Measurements from ENCODE around the gene CATSPER4. TPM values are rescaled to one million over a fixed set of nuclear protein-coding genes. Genes with fewer than 3 reads are reported as not detected.

Gene CATSPER4
- total RNA-seq, 1 donor from 2014 or later = 0.04 TPM

GRCh38 chr1:26203642-26204318 is 13.4 kb downstream of the CATSPER4 start:
- TF ChIP-seq, protein P1, sequence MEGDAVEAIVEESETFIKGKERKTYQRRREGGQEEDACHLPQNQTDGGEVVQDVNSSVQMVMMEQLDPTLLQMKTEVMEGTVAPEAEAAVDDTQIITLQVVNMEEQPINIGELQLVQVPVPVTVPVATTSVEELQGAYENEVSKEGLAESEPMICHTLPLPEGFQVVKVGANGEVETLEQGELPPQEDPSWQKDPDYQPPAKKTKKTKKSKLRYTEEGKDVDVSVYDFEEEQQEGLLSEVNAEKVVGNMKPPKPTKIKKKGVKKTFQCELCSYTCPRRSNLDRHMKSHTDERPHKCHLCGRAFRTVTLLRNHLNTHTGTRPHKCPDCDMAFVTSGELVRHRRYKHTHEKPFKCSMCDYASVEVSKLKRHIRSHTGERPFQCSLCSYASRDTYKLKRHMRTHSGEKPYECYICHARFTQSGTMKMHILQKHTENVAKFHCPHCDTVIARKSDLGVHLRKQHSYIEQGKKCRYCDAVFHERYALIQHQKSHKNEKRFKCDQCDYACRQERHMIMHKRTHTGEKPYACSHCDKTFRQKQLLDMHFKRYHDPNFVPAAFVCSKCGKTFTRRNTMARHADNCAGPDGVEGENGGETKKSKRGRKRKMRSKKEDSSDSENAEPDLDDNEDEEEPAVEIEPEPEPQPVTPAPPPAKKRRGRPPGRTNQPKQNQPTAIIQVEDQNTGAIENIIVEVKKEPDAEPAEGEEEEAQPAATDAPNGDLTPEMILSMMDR (IDR thresholded peaks at IDR 0.05; ENCODE audit: insufficient read depth, low read length, poor library complexity, severe bottlenecking) = no peak

DNA sequence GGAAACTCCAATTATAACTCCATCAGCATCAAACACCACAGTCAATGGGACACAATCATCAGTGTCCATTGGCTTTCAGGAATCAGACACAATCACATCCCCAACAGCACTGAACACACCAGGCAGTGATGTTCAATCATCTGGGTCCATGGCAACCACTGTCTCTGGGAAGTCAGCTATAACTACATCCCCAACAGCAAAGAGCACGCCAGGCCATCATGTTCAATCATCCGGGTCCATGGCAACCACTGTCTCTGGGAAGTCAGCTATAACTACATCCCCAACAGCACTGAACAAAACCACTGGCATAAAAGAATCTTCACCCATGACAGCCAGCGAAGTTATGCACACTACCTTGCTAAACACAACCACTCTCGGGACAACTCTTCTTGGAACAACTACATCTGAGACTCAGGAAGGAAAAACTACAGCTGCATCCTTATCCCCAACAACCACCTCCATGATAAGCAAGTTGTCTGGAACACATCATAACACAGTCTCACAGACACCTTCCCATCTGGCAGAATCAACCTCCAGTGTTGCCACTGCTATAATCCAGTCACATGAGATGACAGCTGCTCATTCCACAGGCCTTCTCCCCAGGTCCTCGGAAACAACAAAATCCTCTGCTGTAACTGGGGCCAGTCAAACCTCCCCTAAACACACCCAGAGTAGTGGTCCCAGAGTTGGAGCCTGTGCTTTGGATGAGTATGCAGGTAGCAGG is 19.9 kb downstream of the CATSPER4 start:
- no peak for DNase-seq (ENCODE audit: low read depth)
- H3K4me3 ChIP-seq (ENCODE audit: low read depth, low read length) = no peak overlapping the region
- H3K27me3 ChIP-seq (ENCODE audit: control insufficient read depth, insufficient read depth, low read length) = peaks cover 2% of the 10 kb centered on the region
- H3K36me3 ChIP-seq (ENCODE audit: control insufficient read depth, insufficient read depth, low read length) = no peaks in the 10 kb centered on the region
- TF ChIP-seq, protein P1 (IDR thresholded peaks at IDR 0.05; ENCODE audit: insufficient read depth, low read length, poor library complexity, severe bottlenecking) = no peak

More at GRCh38 chr1:26203642-26204318, 13.4 kb downstream of the CATSPER4 start:
- no peak for DNase-seq (ENCODE audit: low read depth)
- Histone ChIP-seq H3K36me3 (ENCODE audit: control insufficient read depth, insufficient read depth, low read length) (no peaks in the 10 kb centered on the region), H3K4me3 (ENCODE audit: low read depth, low read length) (no peak overlapping the region), H3K27me3 (ENCODE audit: control insufficient read depth, insufficient read depth, low read length) (peaks cover 7% of the 10 kb centered on the region)

GRCh38 chr1:26212726-26213125 is 22.3 kb downstream of the CATSPER4 start:
- TF ChIP-seq, protein P1 (IDR thresholded peaks at IDR 0.05; ENCODE audit: insufficient read depth, low read length, poor library complexity, severe bottlenecking) = no peak
- H3K27me3 ChIP-seq (ENCODE audit: control insufficient read depth, insufficient read depth, low read length) = no peaks in the 10 kb centered on the region
- H3K4me3 ChIP-seq (ENCODE audit: low read depth, low read length) = no peak overlapping the region

GRCh38 chr1:26213335-26213905 is 23.0 kb downstream of the CATSPER4 start:
- H3K4me3 ChIP-seq (ENCODE audit: low read depth, low read length) = no peak overlapping the region
- no peak for DNase-seq (ENCODE audit: low read depth)
- TF ChIP-seq, protein P1 (IDR thresholded peaks at IDR 0.05; ENCODE audit: insufficient read depth, low read length, poor library complexity, severe bottlenecking) = no peak
- H3K27me3 ChIP-seq (ENCODE audit: control insufficient read depth, insufficient read depth, low read length) = no peaks in the 10 kb centered on the region
- H3K36me3 ChIP-seq (ENCODE audit: control insufficient read depth, insufficient read depth, low read length) = no peaks in the 10 kb centered on the region

More at GRCh38 chr1:26212726-26213125, 22.3 kb downstream of the CATSPER4 start:
- no peaks in the 10 kb centered on the region for H3K36me3 ChIP-seq (ENCODE audit: control insufficient read depth, insufficient read depth, low read length)
- DNase-seq (ENCODE audit: low read depth) = no peak

DNA sequence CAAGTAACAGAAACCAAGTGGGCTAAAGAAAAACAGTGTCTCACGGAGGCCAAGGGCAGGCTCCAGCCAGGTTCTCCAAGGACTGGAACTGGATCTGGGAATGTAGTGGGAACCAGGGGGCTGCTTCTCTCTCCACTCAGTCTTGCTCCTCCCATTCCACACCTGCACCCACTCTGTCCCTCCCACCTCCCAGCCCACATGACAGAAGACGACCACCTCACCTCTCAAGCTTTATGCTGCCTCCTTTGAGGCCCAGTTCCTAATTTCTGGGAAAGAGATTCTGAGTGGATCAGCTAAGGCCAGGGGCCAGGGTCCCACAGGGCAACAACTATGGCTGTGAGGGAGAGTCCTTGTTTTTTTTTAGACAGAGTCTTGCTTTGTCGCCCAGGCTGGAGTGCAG is 24.8 kb downstream of the CATSPER4 start:
- TF ChIP-seq, protein P1 (IDR thresholded peaks at IDR 0.05; ENCODE audit: insufficient read depth, low read length, poor library complexity, severe bottlenecking) = no peak

More for the DNA sequence above, 24.8 kb downstream of the CATSPER4 start:
- Histone ChIP-seq H3K36me3 (ENCODE audit: control insufficient read depth, insufficient read depth, low read length) (no peaks in the 10 kb centered on the region), H3K4me3 (ENCODE audit: low read depth, low read length) (no peak overlapping the region), H3K27me3 (ENCODE audit: control insufficient read depth, insufficient read depth, low read length) (no peaks in the 10 kb centered on the region)
- no peak for DNase-seq (ENCODE audit: low read depth)
